ENCODE data around the gene HEXIM1. TPM values are rescaled to one million over a fixed set of nuclear protein-coding genes. Genes with fewer than 3 reads are reported as not detected.

The HEXIM1 gene
- total RNA-seq, 4 donors from 2014 or later, result 38.0 to 54.9 (median 42.6) TPM

DNA sequence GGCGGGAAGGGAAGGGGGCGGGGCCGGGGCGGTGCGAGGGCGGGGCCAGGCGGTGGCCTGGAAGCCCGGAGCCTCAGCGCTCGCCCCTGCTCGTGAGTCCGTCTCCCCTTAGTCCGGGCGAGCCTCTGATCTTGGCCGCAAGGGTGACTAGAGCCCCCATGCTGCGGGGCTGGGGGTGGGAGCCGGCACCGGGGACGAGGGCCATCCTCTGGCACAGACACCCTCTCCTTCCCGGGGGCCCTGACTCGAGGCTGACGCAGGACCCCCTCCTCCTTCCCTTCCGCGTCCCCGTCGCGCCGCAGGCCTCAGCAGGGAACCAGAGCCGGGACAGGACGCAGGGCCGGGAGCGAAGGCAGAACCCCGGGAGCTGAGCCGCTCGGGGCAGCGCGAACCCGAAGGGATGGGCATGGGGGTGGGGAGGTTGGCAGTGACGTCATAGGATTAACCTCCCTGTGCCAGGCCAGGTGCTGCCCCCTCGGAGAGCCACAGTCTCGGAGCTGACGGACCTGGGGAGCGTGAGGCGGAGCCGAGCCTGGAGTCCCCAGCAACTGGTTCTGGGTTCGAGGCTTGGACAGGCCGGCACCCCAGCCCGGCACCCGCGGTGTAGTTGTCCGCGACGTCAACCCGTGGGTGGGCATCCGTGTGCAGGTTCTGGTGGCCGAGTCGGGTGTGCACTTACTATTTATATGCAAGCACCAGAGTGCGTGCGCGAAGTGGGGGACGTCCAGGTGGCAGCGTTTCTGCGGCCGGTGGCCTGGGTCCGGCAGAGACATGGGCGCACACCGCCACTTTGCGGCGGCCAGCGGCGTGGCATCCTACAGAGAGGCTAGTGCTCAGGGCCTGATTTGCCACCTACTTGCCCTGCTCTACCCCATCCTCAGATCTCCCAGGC, 15.5 kb upstream of the HEXIM1 start:
- 0 to 1% methylated on average over 4 to 43 of the region's 71 CpGs for WGBS, 2 donors (ENCODE audit: low coverage in 1 of 2)
- peak; percentile 78 to 96 (median 84) for TF ChIP-seq CTCF (IDR thresholded peaks at IDR 0.05)
- TF ChIP-seq POLR2AphosphoS5 (IDR thresholded peaks at IDR 0.05), result peak; percentile 79 to 89 (median 88)
- TF ChIP-seq POLR2A (IDR thresholded peaks at IDR 0.05), result peak; percentile 71
- no peak for TF ChIP-seq EP300 (IDR thresholded peaks at IDR 0.05; ENCODE audit: low read depth)
- peak overlapping the region; percentile 86 to 96 (median 88) for H3K4me3 ChIP-seq
- no peaks in the 10 kb centered on the region for H3K27me3 ChIP-seq
- no peaks in the 10 kb centered on the region for H3K9me3 ChIP-seq
- H3K36me3 ChIP-seq, result no peaks in the 10 kb centered on the region
- peak; percentile 89 for DNase-seq
- peak overlapping the region; percentile 99 to 100 (median 99) for H3K27ac ChIP-seq
- peaks cover 36 to 73% (median 58%) of the 10 kb centered on the region in 4 donors for H3K4me1 ChIP-seq
- intact Hi-C loops (cut with DNase I; ENCODE audit: low total_unique reads) (loop anchor here (5.0 to 10.0 kb wide), 2 partner anchors 36 to 358 kb away; no protein-coding TSS in a partner anchor), in situ Hi-C loops (cut with MboI; ENCODE audit: low pct_ligation_motif_present in 1 of 4, low pct_unique_long_range_greater_than_20kb in 1 of 4, low sequenced_read_pairs in 3 of 4) (loop anchor here in 1 of 4 donors (10.0 kb wide), 1 partner anchor 62 kb away; no protein-coding TSS in a partner anchor)

DNA sequence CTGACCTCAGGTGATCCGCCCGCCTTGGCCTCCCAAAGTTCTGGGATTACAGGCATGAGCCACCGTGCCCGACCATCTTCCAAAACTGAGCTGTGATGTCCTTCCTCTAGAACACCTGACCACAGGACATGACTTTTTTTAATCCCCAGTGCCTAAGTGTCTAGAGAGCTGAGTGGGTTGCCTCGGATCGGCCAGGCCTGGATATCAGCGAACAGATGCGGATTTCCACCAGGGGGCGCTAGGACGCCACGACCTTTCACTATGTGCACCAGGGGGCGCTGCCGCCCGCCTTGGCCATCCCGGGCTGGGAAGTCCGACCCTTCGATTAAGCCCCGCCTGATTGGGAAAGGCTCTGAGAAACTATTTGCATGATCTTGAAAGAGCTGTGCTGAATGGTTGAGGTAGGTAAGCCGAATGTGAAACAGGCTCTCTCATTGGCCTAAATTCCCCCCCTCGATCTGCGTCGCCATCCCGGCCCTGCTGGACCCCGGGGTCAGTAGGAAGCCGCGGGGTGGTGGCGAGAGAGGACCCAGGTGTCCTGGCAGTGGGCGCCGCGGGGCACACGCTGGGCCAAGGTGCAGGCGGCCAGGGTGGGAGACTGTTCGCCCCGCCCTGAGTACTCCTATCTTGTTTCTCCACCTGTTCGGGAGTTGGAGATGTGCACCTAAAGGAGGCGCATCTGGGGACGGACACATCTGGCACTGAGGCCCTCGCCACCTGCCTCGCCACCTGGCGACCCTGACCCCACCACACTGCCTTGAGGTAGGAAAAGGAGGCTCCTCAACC, 12.9 kb upstream of the HEXIM1 start, which contains the start of gene ACBD4:
Gene ACBD4, plus strand, starts transcription at position 496 of the 786 bp plus-strand sequence. CDS start 458 bp downstream, outside the sequence.
- TF ChIP-seq CTCF (IDR thresholded peaks at IDR 0.05) (peak; percentile 100), POLR2A (IDR thresholded peaks at IDR 0.05) (peak; percentile 80), POLR2AphosphoS5 (IDR thresholded peaks at IDR 0.05) (peak; percentile 73 to 87 (median 79)), EP300 (IDR thresholded peaks at IDR 0.05; ENCODE audit: low read depth) (no peak)
- WGBS, 2 donors (ENCODE audit: low coverage in 1 of 2), result 5 to 90% methylated on average over 2 to 38 of the region's 40 CpGs
- in situ Hi-C loops (cut with MboI; ENCODE audit: low pct_ligation_motif_present in 1 of 4, low pct_unique_long_range_greater_than_20kb in 1 of 4, low sequenced_read_pairs in 3 of 4), result loop anchor here in 3 of 4 donors (5.0 to 10.0 kb wide), 2 partner anchors 59 to 62 kb away; no protein-coding TSS in a partner anchor

DNA sequence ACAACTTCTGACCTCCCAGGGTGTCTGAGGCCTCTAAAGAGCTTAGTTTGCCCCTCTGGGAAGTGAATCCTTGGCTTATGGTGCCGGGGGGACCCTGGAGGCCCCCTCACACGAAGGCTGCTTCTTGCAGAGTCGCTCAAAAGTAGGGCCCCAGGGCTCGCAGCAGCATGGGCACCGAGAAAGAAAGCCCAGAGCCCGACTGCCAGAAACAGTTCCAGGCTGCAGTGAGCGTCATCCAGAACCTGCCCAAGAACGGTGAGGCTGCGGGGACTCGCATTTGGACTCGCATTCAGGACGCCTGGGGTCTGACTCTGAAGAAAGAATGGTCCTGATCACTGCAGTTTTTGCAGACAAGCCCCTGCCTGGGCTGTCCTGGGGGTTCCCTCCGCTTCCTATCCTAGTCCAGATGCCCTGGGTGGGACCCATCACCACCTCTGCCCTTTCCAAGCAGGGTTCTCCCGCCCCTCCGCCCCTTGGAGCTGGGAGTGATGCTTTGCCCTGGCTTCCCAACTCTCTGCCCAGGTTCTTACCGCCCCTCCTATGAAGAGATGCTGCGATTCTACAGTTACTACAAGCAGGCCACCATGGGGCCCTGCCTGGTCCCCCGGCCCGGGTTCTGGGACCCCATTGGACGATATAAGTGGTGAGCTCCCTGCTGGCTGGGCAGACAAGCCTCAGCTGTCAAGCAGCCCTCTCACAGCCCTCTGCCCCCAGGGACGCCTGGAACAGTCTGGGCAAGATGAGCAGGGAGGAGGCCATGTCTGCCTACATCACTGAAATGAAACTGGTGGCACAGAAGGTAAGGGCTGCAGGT, 12.1 kb upstream of the HEXIM1 start:
- no peak for DNase-seq
- peak overlapping the region; percentile 61 to 73 (median 68) for H3K4me3 ChIP-seq
- H3K27me3 ChIP-seq, result no peaks in the 10 kb centered on the region
- TF ChIP-seq POLR2A (IDR thresholded peaks at IDR 0.05), result no peak
- TF ChIP-seq EP300 (IDR thresholded peaks at IDR 0.05; ENCODE audit: low read depth), result no peak
- TF ChIP-seq POLR2AphosphoS5 (IDR thresholded peaks at IDR 0.05), result no peak
- no peak for TF ChIP-seq CTCF (IDR thresholded peaks at IDR 0.05)
- WGBS, 2 donors (ENCODE audit: low coverage in 1 of 2), result 53% methylated on average over 15 of the region's 21 CpGs; no CpG with 5 or more reads in 1 of the 2 donors
- H3K4me1 ChIP-seq, result peaks cover 15 to 42% (median 31%) of the 10 kb centered on the region in 4 donors
- H3K9me3 ChIP-seq, result no peaks in the 10 kb centered on the region
- intact Hi-C loops (cut with DNase I; ENCODE audit: low total_unique reads) (loop anchor here (1.0 to 10.0 kb wide), 2 partner anchors 60 to 361 kb away; no protein-coding TSS in a partner anchor), in situ Hi-C loops (cut with MboI; ENCODE audit: low pct_ligation_motif_present in 1 of 4, low pct_unique_long_range_greater_than_20kb in 1 of 4, low sequenced_read_pairs in 3 of 4) (loop anchor here in 3 of 4 donors (5.0 to 10.0 kb wide), 2 partner anchors 59 to 61 kb away; no protein-coding TSS in a partner anchor)
- peak overlapping the region; percentile 80 to 92 (median 90) for H3K27ac ChIP-seq
- no peaks in the 10 kb centered on the region for H3K36me3 ChIP-seq

More for the DNA sequence above, 12.9 kb upstream of the HEXIM1 start, which contains the start of gene ACBD4:
- Histone ChIP-seq H3K4me3 (peak within 1 kb of the TSS; percentile 61 to 73 (median 68)), H3K4me1 (peaks cover 17 to 50% (median 39%) of the 10 kb centered on the region in 4 donors), H3K27me3 (no peaks in the 10 kb centered on the region), H3K27ac (peak within 1 kb of the TSS; percentile 80 to 92 (median 90)), H3K36me3 (no peaks in the 10 kb centered on the region), H3K9me3 (no peaks in the 10 kb centered on the region)
- peak; percentile 96 for DNase-seq
- intact Hi-C loops (cut with DNase I; ENCODE audit: low total_unique reads), result loop anchor here (10.0 kb wide), 1 partner anchor 361 kb away; no protein-coding TSS in a partner anchor

Measured in transverse colon (tissue), 4 donors.